Keratinocyte (primary cell): ENCODE measurements around the gene ATP5F1E. TPM values are rescaled to one million over a fixed set of nuclear protein-coding genes. Genes with fewer than 3 reads are reported as not detected.

Source experiments
- DNase-seq: peaks from one replicate; pipeline ENCODE4 v3.0.0-alpha.2; 2011; ENCODE audit warnings: low read depth, missing footprints, low spot score
- FAIRE-seq: peaks from 2 replicates; lab custom pipeline; 2011; peaks lifted over from hg19 to GRCh38; lab: Jason Lieb, UNC
- H2AFZ ChIP-seq: 2 replicates; pipeline ENCODE4 v1.6.0; 2012; ENCODE audit warnings: low read length, control low read depth, inconsistent platforms; ENCODE audit not compliant: control insufficient read depth
- H3K27ac ChIP-seq: 2 replicates; pipeline ENCODE4 v1.5.1; 2011; ENCODE audit warnings: low read length; ENCODE audit not compliant: control insufficient read depth, insufficient read depth
- H3K27me3 ChIP-seq: 3 replicates; pipeline ENCODE4 v1.6.0; 2011; ENCODE audit warnings: low read length; ENCODE audit not compliant: control insufficient read depth, insufficient read depth; ENCODE audit errors: extremely low read depth
- H3K36me3 ChIP-seq, 2 experiments: 2 replicates in 1 of 2; 3 replicates in 1 of 2; pipeline ENCODE4 v1.5.1; 2011; ENCODE audit warnings: low read length in 2 of 2, mild to moderate bottlenecking in 1 of 2; ENCODE audit not compliant: control insufficient read depth in 2 of 2, insufficient read depth in 2 of 2; ENCODE audit errors: extremely low read depth in 1 of 2
- H3K4me1 ChIP-seq: 3 replicates; pipeline ENCODE4 v1.5.1; 2011; ENCODE audit warnings: low read length; ENCODE audit not compliant: control insufficient read depth, insufficient read depth; ENCODE audit errors: extremely low read depth
- H3K4me2 ChIP-seq: 3 replicates; pipeline ENCODE4 v1.6.0; 2011; ENCODE audit warnings: low read depth, low read length; ENCODE audit not compliant: control insufficient read depth, insufficient read depth; ENCODE audit errors: extremely low read depth
- H3K4me3 ChIP-seq, 3 experiments: fragments of 200-600 bp in 1 of 3; sonication (generic) in 1 of 3; 2 replicates in 2 of 3; 3 replicates in 1 of 3; pipeline ENCODE4 v1.5.1; 2011 to 2016; ENCODE audit warnings: low read length in 3 of 3, mild to moderate bottlenecking in 3 of 3, control low read depth in 2 of 3, inconsistent platforms in 1 of 3, low read depth in 1 of 3, mixed read lengths in 1 of 3, mixed run types in 1 of 3, moderate library complexity in 1 of 3; ENCODE audit not compliant: control insufficient read depth in 2 of 3, insufficient read depth in 2 of 3; ENCODE audit errors: extremely low read depth in 1 of 3
- H3K79me2 ChIP-seq: 2 replicates; pipeline ENCODE4 v1.6.0; 2012; ENCODE audit warnings: low read length; ENCODE audit not compliant: control insufficient read depth, insufficient read depth
- H3K9ac ChIP-seq: 3 replicates; pipeline ENCODE4 v1.6.0; 2011; ENCODE audit warnings: low read length; ENCODE audit not compliant: control insufficient read depth, insufficient read depth; ENCODE audit errors: extremely low read depth
- H3K9me1 ChIP-seq: 3 replicates; pipeline ENCODE4 v1.6.0; 2011; ENCODE audit warnings: low read length; ENCODE audit not compliant: control insufficient read depth, insufficient read depth; ENCODE audit errors: extremely low read depth
- H3K9me3 ChIP-seq: 2 replicates; pipeline ENCODE4 v1.5.1; 2012; ENCODE audit warnings: low read depth, low read length; ENCODE audit not compliant: control insufficient read depth
- H4K20me1 ChIP-seq: 3 replicates; pipeline ENCODE4 v1.6.0; 2011; ENCODE audit warnings: low read length; ENCODE audit not compliant: control insufficient read depth, insufficient read depth; ENCODE audit errors: extremely low read depth
- EZH2 ChIP-seq: IDR thresholded peaks from one replicate; pipeline ENCODE4 v1.6.1; 2012; ENCODE audit warnings: inconsistent platforms, mild to moderate bottlenecking, low read length, moderate library complexity
- dilution Hi-C: fragments of 300-500 bp; cut with MboI; formaldehyde crosslinking; loops from one replicate; pipeline ENCODE4 v1.7.0; 2020; ENCODE audit warnings: low sequenced_read_pairs; ENCODE audit not compliant: extremely low pct_ligation_motif_present
- polyA plus RNA-seq, 5 experiments: library from polyadenylated mRNA; depleted of rRNA in 3 of 5; stranded (reverse) in 3 of 5; stranded (forward) in 1 of 5; unstranded in 1 of 5; fragments of >200 nt; gene quantifications; 1 replicate in 1 of 5; 2 replicates in 3 of 5; 3 replicates in 1 of 5; pipeline versions ENCODE4 v1.2.1 to v1.2.3, GENCODE V29; 2011 to 2012; ENCODE audit warnings: missing spikeins in 2 of 5, low read depth in 1 of 5, low replicate concordance in 1 of 5
- TF ChIP-seq, protein P1 (sequence below), 3 experiments: IDR thresholded peaks in 1 of 3; conservative IDR thresholded peaks in 1 of 3; optimal IDR thresholded peaks in 1 of 3; 2 replicates in 2 of 3; 3 replicates in 1 of 3; pipeline versions ENCODE3 to v1.5.1; 2011; ENCODE audit warnings: low read length in 3 of 3, mild to moderate bottlenecking in 3 of 3, moderate library complexity in 2 of 3, control low read depth in 1 of 3, inconsistent platforms in 1 of 3; ENCODE audit not compliant: insufficient read depth in 2 of 3; ENCODE audit errors: extremely low read depth in 1 of 3

The ATP5F1E gene
- polyA plus RNA-seq, 1 donor (not counting 4 experiments of a cell fraction or from before 2014, with no cell fraction given) = 99.7 TPM

DNA sequence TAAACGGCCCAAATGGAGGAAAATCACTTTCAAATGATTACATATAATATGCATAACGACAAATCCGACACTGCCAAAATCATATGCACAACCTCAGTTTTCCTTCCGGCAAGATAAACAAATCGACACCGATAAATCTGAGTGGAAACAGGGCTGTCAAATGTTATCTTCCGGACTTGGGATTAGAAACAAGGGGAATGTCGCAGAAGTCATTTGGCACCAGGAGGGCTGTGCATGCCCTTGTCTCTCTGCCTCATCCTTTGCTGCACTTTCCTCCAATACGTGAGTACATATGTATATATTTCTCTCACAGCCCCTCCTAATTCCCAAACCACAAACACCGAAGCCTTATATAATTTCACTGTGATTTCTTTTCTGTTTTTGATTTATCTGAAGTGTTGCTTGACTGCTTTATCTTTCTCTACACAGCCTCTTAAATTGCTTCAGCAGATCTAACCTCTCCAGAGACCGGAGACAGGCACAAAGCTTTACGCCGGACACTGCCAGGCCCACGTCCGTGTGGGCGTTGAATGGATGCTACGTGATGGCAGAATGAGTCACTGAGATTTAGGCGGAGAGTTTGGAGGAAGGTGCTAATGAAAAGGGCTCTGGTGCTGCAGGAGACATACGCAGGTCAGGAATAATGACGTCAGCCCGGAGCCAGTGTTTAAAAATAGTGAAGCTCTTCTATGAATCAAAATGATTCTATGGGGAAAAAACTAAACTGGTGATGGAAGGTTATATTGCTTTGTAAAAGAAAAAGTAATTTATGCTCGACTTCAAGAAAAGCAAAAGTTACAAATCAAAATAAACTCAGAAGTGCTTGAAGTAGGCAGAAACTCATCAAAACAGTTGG is 31.5 kb upstream of the ATP5F1E start:
- H3K79me2 ChIP-seq = no peaks in the 10 kb centered on the region
- no peaks in the 10 kb centered on the region for H3K27me3 ChIP-seq
- H2AFZ ChIP-seq = no peak overlapping the region
- H3K9me3 ChIP-seq = no peaks in the 10 kb centered on the region
- peak overlapping the region in 2 of 3 experiments; percentile 8 to 16 for H3K4me3 ChIP-seq
- TF ChIP-seq EZH2 = no peak
- TF ChIP-seq, protein P1, sequence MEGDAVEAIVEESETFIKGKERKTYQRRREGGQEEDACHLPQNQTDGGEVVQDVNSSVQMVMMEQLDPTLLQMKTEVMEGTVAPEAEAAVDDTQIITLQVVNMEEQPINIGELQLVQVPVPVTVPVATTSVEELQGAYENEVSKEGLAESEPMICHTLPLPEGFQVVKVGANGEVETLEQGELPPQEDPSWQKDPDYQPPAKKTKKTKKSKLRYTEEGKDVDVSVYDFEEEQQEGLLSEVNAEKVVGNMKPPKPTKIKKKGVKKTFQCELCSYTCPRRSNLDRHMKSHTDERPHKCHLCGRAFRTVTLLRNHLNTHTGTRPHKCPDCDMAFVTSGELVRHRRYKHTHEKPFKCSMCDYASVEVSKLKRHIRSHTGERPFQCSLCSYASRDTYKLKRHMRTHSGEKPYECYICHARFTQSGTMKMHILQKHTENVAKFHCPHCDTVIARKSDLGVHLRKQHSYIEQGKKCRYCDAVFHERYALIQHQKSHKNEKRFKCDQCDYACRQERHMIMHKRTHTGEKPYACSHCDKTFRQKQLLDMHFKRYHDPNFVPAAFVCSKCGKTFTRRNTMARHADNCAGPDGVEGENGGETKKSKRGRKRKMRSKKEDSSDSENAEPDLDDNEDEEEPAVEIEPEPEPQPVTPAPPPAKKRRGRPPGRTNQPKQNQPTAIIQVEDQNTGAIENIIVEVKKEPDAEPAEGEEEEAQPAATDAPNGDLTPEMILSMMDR (optimal IDR thresholded peaks at IDR 0.05 in 1 of 3, IDR thresholded peaks at IDR 0.05 in 1 of 3, conservative IDR thresholded peaks at IDR 0.05 in 1 of 3; ENCODE audit: extremely low read depth in 1 of 3, insufficient read depth in 2 of 3, low read length in 3 of 3) = no peak
- H3K27ac ChIP-seq = peak overlapping the region; percentile 6
- peak; percentile 76 for FAIRE-seq
- dilution Hi-C loops = no loop called here
- H4K20me1 ChIP-seq = no peaks in the 10 kb centered on the region
- peaks cover 10% of the 10 kb centered on the region for H3K4me1 ChIP-seq
- no peaks in the 10 kb centered on the region for H3K36me3 ChIP-seq
- no peaks in the 10 kb centered on the region for H3K9me1 ChIP-seq
- no peak for DNase-seq
- no peak overlapping the region for H3K9ac ChIP-seq
- H3K4me2 ChIP-seq = peak overlapping the region; percentile 72

DNA sequence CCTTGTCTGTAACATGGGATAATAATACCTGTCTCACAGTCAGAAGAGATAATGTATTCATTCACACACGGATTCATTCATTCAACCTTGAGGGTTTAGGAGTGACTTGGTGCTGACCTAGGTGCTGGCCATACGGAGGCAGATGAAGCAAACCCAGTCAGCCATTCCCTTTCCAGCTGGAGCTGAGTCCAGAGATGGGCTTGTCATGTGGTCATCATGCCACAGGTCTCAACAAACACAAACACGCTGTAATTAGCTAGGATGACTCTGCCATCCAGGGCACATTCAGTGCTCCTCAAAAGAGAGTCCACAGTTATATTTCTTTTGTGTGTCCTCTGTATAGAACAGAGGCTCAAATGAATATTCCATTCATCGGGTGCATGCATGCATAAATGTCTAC is 29.9 kb upstream of the ATP5F1E start:
- dilution Hi-C loops = no loop called here
- FAIRE-seq = no peak
- no peak overlapping the region for H3K27ac ChIP-seq
- DNase-seq = no peak
- H3K4me3 ChIP-seq = no peak overlapping the region
- no peaks in the 10 kb centered on the region for H3K9me1 ChIP-seq
- no peaks in the 10 kb centered on the region for H3K36me3 ChIP-seq
- H2AFZ ChIP-seq = no peak overlapping the region
- H3K9ac ChIP-seq = no peak overlapping the region
- no peaks in the 10 kb centered on the region for H3K27me3 ChIP-seq
- H3K4me1 ChIP-seq = peaks cover 10% of the 10 kb centered on the region
- no peaks in the 10 kb centered on the region for H3K9me3 ChIP-seq
- H4K20me1 ChIP-seq = no peaks in the 10 kb centered on the region
- no peak overlapping the region for H3K4me2 ChIP-seq
- no peaks in the 10 kb centered on the region for H3K79me2 ChIP-seq
- TF ChIP-seq, protein P1 (optimal IDR thresholded peaks at IDR 0.05 in 1 of 3, IDR thresholded peaks at IDR 0.05 in 1 of 3, conservative IDR thresholded peaks at IDR 0.05 in 1 of 3; ENCODE audit: extremely low read depth in 1 of 3, insufficient read depth in 2 of 3, low read length in 3 of 3) = no peak
- TF ChIP-seq EZH2 = no peak
